HG03457 (cell line): ENCODE data around the gene PROB1.
A peak's percentile ranks its signal among the peaks of the same experiment; 100 is the strongest.
"Not testable (repeated sequence)": the region's sequence is repeated elsewhere in the genome, so short reads cannot be mapped to it uniquely, and the experiment has no call there.

ENCODE experiments used
- ATAC-seq: cut with Tn5 transposase; IDR thresholded peaks from one replicate; pipeline ENCODE4 v1.9.1; 2021; ENCODE audit warnings: moderate number of reproducible peaks; ENCODE audit not compliant: unreplicated experiment

The PROB1 gene

DNA sequence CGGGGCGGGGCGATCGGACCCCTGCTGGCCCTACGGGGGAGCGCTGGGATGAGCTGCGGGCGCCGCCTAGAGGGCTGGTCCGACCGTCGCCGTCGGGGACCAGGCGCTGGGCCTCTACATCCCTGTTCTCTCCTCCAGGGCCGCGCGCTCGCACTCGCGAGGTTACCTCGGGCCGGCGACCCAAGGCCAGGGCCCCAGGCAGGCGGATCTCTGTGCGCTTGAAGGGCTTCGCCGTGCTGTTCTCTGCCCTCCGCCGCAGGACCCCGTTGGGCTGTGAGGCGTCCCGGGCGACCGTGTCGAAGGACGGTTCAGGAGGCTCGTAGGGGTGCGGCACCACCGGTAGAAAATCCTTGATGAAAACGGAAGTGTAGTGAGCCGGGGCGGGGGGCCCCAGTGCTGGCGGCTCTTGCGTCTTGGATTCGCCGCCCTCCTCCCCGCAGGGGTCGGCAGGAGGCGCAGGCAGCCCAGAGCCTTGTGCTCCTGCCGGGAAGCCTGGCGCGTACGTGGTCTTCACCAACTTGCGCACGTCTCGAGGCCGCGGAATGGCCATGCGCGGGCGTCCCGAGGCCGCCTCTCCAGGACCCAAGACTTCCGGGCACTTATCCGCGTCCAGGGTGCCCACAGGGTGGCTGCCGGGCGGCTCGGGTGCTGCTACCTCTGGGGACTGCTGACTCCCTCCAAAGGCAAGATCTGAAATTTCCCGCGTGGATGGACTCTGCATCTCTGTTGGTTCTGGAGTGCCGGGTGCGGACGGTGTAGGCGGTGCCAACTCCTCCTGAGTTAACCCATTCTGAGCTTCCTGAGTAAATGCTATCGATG, 2.0 kb downstream of the PROB1 start:
- peak; percentile 38 for ATAC-seq

DNA sequence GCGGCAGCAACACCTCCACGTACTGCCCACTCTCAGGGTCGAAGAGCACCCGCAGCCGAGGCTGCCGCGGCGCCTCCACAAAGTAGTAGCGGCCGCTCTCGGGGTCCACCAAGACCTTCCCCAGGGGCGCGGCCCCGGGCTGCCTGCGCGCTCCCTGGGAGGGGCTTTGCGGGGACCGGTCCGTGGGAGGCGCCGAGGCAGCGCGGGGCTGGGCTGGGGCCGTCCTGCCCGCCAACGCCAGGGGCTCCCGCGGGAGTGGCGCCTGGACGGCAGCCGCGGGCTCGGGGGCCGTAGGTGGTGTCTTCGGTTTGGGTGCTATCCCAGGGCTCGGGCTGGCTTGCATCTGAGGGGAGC, 2.6 kb downstream of the PROB1 start:
- ATAC-seq: peak; percentile 4

DNA sequence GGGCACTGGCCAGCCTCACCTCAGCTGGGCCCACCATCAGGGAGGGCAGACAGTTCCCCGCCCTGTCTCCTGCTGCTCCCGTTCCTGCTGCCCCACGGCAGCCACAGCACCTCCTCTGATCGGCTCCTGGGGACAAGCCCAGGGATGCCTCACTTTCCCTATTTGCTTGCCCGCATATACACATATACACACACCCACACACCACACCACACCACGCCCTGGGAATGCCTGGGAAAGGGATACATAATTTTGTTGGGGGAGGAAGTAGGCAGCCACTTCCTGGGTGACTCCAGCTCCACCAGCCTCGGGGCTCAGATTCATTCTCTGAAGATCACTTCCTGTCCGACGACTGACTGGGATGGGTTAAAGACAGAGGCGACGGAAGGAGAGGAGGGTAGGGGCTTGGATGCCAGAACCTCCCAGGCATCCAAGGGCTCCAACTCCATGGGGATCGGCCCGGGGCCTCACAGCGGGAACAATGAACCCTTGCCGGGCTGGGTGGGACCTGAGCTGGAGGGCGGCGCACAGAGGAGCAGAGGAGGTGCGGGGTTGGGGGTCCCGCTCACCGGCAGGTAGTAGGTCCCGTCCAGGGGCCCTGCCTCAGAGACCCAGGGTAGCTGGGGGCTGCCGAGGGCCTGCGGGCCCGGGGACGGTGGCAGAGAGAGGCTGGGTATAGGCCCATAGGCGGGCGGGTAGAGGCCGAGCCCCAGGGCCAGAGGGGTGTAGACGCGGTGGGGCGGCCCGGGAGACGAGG, 3.2 kb downstream of the PROB1 start:
- ATAC-seq: no peak

DNA sequence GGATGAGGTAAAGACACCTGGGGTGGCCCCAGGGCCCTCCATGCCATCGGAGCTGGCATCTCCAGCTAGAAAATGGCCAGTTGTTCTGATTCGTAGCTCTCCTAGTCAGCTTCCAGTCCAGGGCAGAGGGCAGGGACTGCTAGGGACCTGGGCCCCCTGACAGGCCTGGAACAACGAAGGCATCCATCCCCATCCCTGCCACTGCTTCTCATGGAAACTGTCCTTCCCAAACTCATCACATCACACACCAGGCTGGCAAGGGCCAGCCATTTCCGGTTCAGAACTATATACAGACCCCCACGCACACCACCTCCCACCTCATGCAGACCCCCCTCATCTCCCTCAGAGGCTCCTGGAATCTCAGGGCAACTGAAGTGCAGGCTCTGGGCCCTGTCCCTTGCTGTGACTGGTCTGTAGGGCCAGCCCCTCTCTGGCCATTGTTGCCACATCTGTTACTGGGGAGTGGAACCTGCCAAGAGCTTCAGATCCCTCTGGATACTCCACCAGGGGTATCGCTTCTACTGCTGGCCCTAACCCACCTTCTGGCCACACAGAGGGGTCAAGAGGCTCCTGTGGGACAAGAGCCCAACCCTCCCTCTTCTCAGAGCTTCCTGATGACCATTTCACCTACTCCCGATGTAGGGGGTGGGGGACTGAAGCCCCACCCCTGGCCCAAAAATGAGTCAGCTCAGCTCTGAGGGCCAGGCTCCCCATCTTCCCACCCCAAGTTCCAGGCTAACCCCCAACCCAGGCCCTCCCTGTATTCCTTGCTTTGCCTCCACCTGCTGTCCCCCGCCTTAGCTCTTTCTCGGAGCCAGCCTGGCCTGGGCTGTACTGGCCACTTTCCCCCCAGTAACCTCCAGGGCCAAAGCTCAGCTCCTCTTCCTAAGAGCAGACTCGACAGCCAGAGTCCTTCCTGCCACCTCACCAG, 4.0 kb downstream of the PROB1 start:
- ATAC-seq: no peak

DNA sequence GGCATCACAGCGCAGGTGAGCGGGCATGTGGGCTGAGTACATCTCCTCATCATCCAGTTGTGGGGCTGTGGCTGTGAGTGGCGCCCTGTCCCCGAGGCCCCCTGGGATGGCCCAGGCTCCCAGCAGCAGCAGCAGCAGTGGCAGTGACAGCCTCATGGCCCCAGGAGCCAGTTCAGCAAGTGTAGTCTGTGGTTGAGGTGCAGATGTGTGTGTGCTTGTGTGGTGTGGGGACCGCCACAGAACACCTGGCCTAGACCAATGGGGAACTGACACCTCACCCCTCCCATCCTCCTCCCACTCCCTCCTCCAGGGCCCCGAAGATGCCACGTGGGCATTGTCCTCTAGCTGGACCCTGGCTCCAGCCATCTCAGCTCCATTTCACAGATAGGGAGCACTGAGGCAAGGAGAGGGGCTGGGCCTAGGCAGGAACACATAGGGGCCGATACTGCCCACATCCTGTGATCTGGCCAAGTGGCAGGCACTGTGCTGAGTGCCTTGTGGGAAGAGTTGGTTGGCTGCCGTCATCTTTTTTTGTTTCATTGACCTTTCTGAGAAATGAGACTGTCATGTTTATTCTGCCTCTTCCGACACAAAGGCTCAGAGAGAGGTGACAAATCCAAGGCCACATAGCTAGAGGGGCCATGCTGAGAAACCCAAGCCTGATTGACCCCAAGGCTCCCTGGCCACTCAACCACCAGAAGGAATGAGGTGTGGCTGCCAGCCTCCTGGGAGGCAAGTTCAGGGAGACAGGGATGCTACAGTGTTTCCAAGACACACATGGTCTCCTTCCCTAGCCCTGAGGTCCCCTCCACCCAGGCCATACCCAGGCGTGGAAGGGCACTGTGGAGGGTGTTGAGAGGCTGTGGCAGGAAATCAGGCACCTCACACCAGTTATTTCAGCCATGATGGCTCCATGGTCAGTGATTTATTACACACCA, 4.9 kb downstream of the PROB1 start, which contains the start of gene MZB1:
Gene MZB1 (minus strand): TSS at position 213 of the 938 bp plus-strand sequence. CDS start 57 bp downstream, at position 156.
- peak; percentile 26 for ATAC-seq

DNA sequence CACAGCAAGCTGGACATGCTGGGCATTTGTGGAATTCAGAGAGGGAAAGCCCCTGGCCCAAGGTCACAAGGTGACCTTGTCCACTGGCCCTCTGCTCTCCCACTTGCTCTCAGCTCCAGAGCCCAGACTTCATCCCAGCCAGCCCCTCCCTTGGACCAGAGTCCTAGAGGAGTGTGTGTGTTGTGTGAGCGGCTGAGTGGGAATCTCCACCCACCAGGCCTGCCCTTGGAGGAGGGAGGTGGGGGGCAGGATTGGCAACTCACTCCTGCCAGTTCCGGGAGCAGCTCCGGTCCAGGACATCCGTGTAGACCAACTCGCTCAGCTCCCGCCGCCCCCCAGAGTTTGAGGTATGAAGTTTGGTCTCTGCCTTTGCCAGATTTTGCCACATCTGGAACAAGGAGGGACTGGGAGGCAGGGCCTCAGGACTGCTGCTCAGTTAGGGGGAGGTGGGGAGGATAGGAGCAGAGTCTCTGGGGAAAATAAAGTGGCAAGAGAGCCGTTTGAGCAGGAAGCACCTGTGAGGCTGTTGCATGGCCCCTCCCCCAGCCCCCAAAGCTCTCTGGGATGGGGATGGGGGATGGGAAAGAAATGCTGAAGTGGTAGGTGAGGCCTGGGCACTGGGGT, 6.6 kb downstream of the PROB1 start:
- ATAC-seq: no peak

DNA sequence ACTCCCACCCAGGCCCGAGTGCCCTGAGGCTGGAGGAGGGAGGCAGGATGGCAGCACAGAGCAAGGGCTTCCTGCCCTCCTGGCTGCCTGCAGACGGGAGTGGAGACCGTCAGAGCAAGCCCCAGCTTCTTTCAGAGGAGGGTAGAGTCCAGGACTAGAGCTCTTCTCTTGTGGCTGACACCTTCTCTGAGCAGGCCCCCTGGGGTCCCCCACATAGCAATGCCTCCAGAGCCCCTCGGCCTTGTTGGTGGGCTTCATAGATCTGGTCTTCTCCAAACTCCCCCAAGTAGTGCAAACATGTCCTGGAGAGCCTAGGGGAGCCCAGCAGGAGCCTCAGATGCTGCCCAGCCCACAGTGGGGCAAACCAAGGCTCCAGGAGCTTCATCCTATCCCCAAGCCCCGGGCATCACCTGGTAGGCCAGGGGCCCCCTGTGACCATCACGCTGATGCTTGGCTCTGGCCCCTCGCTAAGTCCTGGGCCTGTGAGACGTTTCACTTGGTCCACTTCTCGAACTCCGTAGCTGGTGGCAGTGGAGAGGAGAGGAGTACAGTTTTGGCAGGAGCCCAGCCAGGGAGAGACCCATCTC, 7.2 kb downstream of the PROB1 start:
- ATAC-seq: no peak

DNA sequence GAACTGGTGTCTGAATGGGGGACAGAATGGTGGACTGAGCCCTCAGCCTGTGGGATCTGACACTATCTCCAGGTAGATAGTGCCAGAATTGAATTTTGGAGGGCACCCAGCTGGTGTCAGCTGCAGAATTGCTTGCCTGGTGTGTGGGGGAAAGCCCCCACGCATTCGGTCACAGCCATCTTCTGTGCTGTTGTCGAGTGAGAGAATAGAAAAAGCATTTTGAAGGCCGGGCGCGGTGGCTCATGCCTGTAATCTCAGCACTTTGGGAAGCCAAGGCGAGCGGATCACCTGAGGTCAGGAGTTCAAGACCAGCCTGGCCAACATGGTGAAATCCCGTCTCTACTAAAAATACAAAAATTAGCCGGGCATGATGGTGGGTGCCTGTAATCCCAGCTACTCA, 7.9 kb downstream of the PROB1 start:
- ATAC-seq: not testable (repeated sequence)

DNA sequence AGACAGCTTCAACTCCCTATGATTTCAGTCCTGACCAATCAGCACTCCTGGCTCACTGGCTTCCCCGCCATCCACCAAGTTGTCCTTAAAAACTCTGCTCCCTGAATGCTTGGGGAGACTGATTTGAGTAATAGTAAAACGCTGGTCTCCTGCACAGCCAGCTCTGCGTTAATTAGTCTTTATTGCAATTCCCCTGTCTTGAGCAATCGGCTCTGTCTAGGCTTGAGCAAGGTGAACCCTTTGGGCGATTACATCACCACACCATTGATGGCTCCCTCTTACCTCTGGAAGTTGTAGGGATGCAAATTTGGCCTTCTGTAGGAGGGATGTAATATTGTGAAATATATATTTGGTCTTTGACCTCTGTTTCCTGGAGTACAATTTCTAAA, 8.9 kb downstream of the PROB1 start:
- no peak for ATAC-seq

DNA sequence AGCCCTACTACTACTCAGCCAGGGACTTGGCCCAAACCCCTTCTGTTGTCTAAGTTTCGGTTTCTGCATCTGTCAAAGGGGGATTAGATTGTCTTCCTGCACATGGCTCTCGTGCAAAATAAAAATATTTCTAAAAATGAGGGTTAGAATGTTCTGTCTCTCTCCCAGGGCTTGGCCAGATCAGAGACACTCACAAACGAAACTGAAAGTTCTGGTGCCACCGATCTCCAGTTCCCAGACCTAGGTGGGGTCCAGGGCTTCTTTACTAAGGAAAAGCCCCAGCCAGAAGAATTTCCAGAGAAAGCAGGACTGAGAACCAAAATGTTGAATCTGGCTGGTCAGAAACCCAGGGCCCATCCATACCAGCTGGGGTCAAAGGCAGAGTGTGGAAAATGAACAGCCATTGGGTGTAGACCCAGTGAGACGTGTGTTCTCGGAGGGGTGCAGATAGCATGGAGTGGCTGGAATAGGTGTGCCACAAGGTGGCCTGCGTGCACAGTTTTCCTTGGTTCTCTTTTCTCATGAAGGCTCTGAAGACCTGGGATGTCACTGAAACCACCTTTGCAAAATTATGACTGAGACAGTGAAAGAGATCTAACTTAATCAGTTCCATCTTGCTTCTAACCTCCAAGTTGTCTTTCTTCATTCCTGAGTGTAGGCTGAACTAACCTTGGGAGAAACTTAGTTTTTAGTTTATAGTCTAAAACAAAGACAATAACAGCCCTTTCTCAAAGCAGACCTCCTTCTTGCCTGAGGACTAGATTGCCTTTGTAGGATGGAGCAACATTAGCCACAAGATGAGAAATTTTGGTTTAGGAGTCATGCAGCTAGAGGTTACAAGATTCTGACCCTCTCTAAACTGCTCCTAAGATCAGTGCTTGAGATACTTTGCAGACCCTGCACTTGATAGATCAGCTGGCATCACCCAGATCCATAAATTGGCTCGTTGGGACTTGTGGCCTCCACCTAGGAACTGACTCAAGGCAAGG, 9.5 kb downstream of the PROB1 start:
- ATAC-seq: no peak

DNA sequence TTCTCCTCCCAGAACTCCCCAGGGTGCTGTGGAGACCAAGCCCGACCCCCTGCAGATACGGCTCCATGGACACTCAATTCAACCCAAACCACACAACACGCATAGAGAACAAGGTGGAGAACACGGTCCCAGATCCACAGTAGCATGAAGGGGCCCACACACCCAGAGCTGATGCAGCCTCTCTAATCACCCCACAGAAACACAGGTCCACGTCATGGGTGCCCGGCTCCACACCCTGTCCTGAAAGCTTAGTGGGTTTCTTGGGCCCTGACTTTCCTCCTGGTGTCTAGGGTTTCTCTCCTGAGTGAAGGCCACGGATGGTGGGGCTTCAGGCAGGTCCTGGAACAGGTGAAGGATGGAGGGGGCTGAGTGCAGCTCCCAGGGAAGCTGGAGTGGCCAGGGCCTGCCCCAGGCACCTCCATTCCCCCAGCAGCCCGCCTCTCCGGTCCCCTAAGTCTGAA, 10.3 kb downstream of the PROB1 start:
- ATAC-seq: no peak

DNA sequence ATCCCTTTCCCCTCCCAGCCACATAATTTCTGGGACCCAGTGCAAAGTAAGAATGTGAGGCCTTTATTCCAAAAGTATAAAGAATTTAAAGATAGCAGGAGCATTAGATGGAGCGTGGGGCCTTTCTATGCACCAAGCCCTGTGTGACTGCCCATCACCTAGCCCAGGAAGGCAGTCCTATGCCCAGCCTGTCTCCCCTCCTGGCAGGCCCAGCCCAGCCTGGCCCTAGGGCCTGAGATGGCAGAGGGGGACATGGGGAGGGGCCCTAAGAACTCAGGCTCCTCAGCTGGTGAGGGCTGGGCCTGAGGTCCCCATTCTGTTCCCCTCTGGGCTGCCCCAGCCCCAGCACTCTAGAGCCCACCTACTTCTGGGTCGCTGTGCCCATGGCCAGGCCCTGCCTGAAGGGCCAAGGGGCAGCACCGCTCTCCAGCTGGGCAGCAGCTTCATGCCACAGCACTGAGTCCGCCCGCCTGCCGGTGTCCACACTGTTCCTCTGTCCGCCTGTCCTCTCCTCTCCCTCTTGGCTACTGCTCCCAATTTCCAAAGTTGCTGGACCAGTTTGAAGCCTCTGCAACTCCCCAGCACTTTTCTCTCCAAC, 10.8 kb downstream of the PROB1 start:
- no peak for ATAC-seq

DNA sequence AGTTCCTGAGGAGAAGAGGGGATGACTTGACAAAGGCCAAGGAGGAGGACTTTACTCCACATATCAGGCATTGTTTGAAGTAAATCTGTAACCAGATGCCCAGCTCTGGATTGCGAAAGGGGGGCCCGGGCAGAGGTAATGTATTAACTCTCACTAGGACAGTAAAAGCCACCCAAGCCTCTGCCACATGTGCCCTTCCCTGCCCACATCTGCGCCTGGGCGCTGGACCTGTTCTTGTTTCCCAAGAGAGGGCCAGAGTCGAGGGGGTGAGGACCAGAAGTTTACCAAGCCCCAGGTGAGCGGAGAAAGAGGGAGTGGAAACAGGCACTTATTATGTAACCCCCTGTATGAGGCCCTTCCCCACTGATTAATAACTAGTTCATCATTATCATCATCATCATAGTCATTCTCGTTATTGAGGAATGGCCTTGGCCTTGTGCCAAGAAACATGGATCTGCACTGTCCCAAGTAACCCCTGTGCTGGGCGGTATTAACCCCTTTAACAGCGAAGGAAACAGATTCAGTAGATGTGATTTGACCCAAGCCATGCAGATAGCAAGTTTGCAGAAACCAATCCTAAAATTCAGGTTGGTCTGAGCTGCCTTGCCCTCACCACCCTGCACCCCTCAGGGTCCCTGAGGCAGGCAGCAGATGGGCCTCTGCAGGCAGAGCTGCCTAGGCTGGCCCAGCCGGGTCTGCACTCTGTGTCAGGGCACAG, 11.5 kb downstream of the PROB1 start, which contains the start of gene SLC23A1:
Gene SLC23A1 (minus strand): TSS at position 23 of the 718 bp plus-strand sequence. CDS start 44 bp downstream, outside the sequence.
- ATAC-seq: no peak

DNA sequence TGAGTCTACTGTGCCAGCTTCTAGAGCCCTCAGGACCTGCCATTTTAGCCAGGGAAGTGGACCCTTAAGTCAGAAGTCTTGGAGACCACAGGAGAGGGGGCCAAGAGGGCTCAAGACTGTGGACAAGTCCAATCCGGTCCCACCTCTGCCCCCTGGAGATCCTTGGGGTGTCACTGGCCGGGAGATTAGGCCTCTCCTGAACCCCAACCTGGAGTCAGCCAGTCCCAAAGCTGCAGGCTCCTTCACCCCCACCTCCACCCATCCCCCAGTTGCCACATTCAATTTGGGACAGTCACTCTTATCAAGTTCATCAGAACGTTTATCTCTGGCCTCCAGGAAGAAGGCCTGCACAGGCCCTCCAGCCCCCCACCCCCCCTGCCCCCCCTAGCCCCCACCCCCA, 12.1 kb downstream of the PROB1 start:
- ATAC-seq: no peak

DNA sequence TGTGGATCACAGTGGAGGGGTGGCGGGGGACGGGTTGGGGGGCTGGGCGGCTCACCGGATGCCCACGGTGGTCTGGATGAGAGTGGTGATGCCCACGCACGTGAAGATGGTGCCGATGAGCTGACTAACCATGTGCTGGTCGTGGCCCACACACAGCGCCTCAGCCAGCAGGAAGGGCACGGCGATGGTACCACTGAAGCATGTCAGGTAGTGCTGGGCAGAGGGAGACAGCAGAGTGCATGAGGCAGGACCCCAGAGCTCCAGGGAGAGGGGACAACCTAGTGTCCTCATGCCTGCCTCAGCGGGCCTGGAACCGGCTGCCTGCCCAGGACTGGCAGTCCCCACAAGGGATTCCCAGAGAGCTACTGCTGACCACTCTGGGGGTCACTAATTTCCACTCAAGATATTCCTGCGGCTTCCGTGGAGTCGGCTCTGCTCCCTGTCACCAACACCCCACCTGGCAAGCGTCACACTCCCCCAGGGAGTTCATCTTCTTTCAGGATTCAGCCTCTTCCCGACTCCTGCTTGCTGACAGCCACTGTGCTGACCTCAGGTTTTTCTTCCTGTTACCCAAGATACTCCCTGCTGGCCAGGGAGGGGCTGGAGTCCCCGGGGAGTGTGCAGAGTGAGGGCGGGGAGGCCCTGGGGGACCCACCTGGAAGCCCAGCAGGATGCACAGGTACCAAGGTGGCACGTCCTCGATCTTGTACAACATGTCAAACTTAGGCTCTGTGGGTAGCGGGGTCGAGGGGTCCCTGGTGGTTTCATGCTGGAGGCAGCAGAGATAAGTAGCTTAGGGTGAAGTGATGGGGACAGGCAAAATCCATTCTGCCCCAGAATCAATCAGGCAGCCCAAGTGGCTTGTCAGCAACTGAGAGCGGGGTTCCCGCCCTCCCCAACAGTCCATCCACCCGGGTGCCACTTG, 12.8 kb downstream of the PROB1 start:
- no peak for ATAC-seq
